ENCODE measurements around the gene FBXW7. TPM values are rescaled to one million over a fixed set of nuclear protein-coding genes. Genes with fewer than 3 reads are reported as not detected.

The FBXW7 gene
- total RNA-seq, 3 donors from 2014 or later = 38.5 to 48.6 (median 39.4) TPM

- no peak overlapping the region for H3K4me3 ChIP-seq
- no peak for ATAC-seq
- H3K36me3 ChIP-seq (ENCODE audit: low read depth) = no peaks in the 10 kb centered on the region
- DNase-seq = no peak
- H3K9me3 ChIP-seq = no peaks in the 10 kb centered on the region
- H3K4me1 ChIP-seq (ENCODE audit: low read depth) = no peaks in the 10 kb centered on the region
- intact Hi-C loops (cut with DNase I, micrococcal nuclease) = no loop called here
- no peak for TF ChIP-seq CTCF (IDR thresholded peaks at IDR 0.05)
Measured at GRCh38 chr4:152372444-152372843, 163.4 kb downstream of the FBXW7 start.

GRCh38 chr4:152369902-152370295, 166.0 kb downstream of the FBXW7 start:
- ATAC-seq = no peak
- Histone ChIP-seq H3K36me3 (ENCODE audit: low read depth) (no peaks in the 10 kb centered on the region), H3K9me3 (peaks cover 5% of the 10 kb centered on the region), H3K4me3 (no peak overlapping the region), H3K4me1 (ENCODE audit: low read depth) (no peaks in the 10 kb centered on the region)
- no peak for DNase-seq
- TF ChIP-seq CTCF (IDR thresholded peaks at IDR 0.05) = no peak
- intact Hi-C loops (cut with DNase I, micrococcal nuclease) = no loop called here

GRCh38 chr4:152369203-152369901, 166.5 kb downstream of the FBXW7 start:
- intact Hi-C loops (cut with DNase I, micrococcal nuclease) = no loop called here
- ATAC-seq (no peak), DNase-seq (no peak)
- no peak for TF ChIP-seq CTCF (IDR thresholded peaks at IDR 0.05)
- no peaks in the 10 kb centered on the region for H3K4me1 ChIP-seq (ENCODE audit: low read depth)
- H3K4me3 ChIP-seq = no peak overlapping the region
- H3K36me3 ChIP-seq (ENCODE audit: low read depth) = no peaks in the 10 kb centered on the region
- peaks cover 5% of the 10 kb centered on the region for H3K9me3 ChIP-seq

- Histone ChIP-seq H3K4me1 (ENCODE audit: low read depth) (no peaks in the 10 kb centered on the region), H3K4me3 (no peak overlapping the region), H3K36me3 (ENCODE audit: low read depth) (no peaks in the 10 kb centered on the region), H3K9me3 (peaks cover 5% of the 10 kb centered on the region)
- DNase-seq (no peak), ATAC-seq (no peak)
- TF ChIP-seq CTCF (IDR thresholded peaks at IDR 0.05) = no peak
- intact Hi-C loops (cut with DNase I, micrococcal nuclease) = no loop called here
Measured at GRCh38 chr4:152368001-152368400, 167.9 kb downstream of the FBXW7 start.

- no peak for TF ChIP-seq CTCF (IDR thresholded peaks at IDR 0.05)
- H3K4me3 ChIP-seq = no peak overlapping the region
- intact Hi-C loops (cut with DNase I, micrococcal nuclease) = no loop called here
- ATAC-seq (no peak), DNase-seq (no peak)
- H3K36me3 ChIP-seq (ENCODE audit: low read depth) = no peaks in the 10 kb centered on the region
- H3K4me1 ChIP-seq (ENCODE audit: low read depth) = no peaks in the 10 kb centered on the region
- peaks cover 5% of the 10 kb centered on the region for H3K9me3 ChIP-seq
Measured at GRCh38 chr4:152364883-152365282, 171.0 kb downstream of the FBXW7 start.

GRCh38 chr4:152364383-152364782, 171.5 kb downstream of the FBXW7 start:
- Histone ChIP-seq H3K4me1 (ENCODE audit: low read depth) (no peaks in the 10 kb centered on the region), H3K36me3 (ENCODE audit: low read depth) (no peaks in the 10 kb centered on the region), H3K4me3 (no peak overlapping the region), H3K9me3 (peaks cover 5% of the 10 kb centered on the region)
- DNase-seq = no peak
- TF ChIP-seq CTCF (IDR thresholded peaks at IDR 0.05) = no peak
- ATAC-seq = no peak
- intact Hi-C loops (cut with DNase I, micrococcal nuclease) = no loop called here

Measured in mucosa of descending colon (tissue), 3 donors.